ENCODE measurements around the gene DTYMK. TPM values are rescaled to one million over a fixed set of nuclear protein-coding genes. Genes with fewer than 3 reads are reported as not detected.
A peak's percentile ranks its signal among the peaks of the same experiment; 100 is the strongest.
"Not testable (repeated sequence)": the region's sequence is repeated elsewhere in the genome, so short reads cannot be mapped to it uniquely, and the experiment has no call there.

Gene DTYMK
- 70.5 TPM for polyA plus RNA-seq (2013, experiment 1 of 2)
- 62.6 TPM for polyA plus RNA-seq (2013, experiment 2 of 2)

- Histone ChIP-seq H3K9ac (ENCODE audit: low read depth, low read length) (peak within 1 kb of the TSS; percentile 98), H3K9me3 (ENCODE audit: insufficient read depth, low read depth, low read length) (no peaks in the 10 kb centered on the region), H3K4me3 (ENCODE audit: low read length) (peak within 1 kb of the TSS; percentile 95), H3K4me1 (ENCODE audit: insufficient read depth, low read length) (peaks cover 6% of the 10 kb centered on the region; the same call in 1 of the 2 replicates), H3K27ac (ENCODE audit: low read depth, low read length) (peak within 1 kb of the TSS; percentile 90), H3K27me3 (ENCODE audit: insufficient read depth, low read length) (no peaks in the 10 kb centered on the region), H3K36me3 (ENCODE audit: insufficient read depth, low read length) (peaks cover 55% of the 10 kb centered on the region)
- WGBS: under 1% methylated on average over 102 of the region's 102 CpGs
Observed at GRCh38 chr2:241686650-241687425, at the start of gene DTYMK. TSS of gene DTYMK (minus strand) at chr2:241686815. CDS start at chr2:241686783, 32 bp downstream.

GRCh38 chr2:241736111-241736510 is 49.5 kb upstream of the DTYMK start:
- Histone ChIP-seq H3K27ac (ENCODE audit: low read depth, low read length) (no peak overlapping the region), H3K27me3 (ENCODE audit: insufficient read depth, low read length) (peaks cover 9% of the 10 kb centered on the region), H3K9ac (ENCODE audit: low read depth, low read length) (no peak overlapping the region), H3K9me3 (ENCODE audit: insufficient read depth, low read depth, low read length) (no peaks in the 10 kb centered on the region), H3K36me3 (ENCODE audit: insufficient read depth, low read length) (no peaks in the 10 kb centered on the region), H3K4me3 (ENCODE audit: low read length) (no peak overlapping the region), H3K4me1 (ENCODE audit: insufficient read depth, low read length) (no peaks in the 10 kb centered on the region)
- WGBS: 88% methylated on average over 2 of the region's 3 CpGs

GRCh38 chr2:241734467-241735208 is 48.0 kb upstream of the DTYMK start, which contains the start of gene D2HGDH:
TSS of gene D2HGDH (plus strand) at chr2:241734630. CDS start at chr2:241735225, 595 bp downstream.
- H3K27ac ChIP-seq (ENCODE audit: low read depth, low read length): peak within 1 kb of the TSS; percentile 44; the same call in 1 of the 2 replicates
- WGBS: under 1% methylated on average over 98 of the region's 98 CpGs

GRCh38 chr2:241734208-241734466 is 47.5 kb upstream of the DTYMK start:
- WGBS: 8% methylated on average over 25 of the region's 25 CpGs
- H3K27ac ChIP-seq (ENCODE audit: low read depth, low read length): no peak overlapping the region
- peaks cover 9% of the 10 kb centered on the region for H3K27me3 ChIP-seq (ENCODE audit: insufficient read depth, low read length)
- H3K4me1 ChIP-seq (ENCODE audit: insufficient read depth, low read length): no peaks in the 10 kb centered on the region
- H3K4me3 ChIP-seq (ENCODE audit: low read length): peak overlapping the region; percentile 91
- H3K36me3 ChIP-seq (ENCODE audit: insufficient read depth, low read length): no peaks in the 10 kb centered on the region
- no peak overlapping the region for H3K9ac ChIP-seq (ENCODE audit: low read depth, low read length)
- no peaks in the 10 kb centered on the region for H3K9me3 ChIP-seq (ENCODE audit: insufficient read depth, low read depth, low read length)

More at GRCh38 chr2:241734467-241735208, 48.0 kb upstream of the DTYMK start, which contains the start of gene D2HGDH:
- peak within 1 kb of the TSS; percentile 91 for H3K4me3 ChIP-seq (ENCODE audit: low read length)
- H3K27me3 ChIP-seq (ENCODE audit: insufficient read depth, low read length): peaks cover 9% of the 10 kb centered on the region
- peak within 1 kb of the TSS; percentile 82 for H3K9ac ChIP-seq (ENCODE audit: low read depth, low read length)
- H3K9me3 ChIP-seq (ENCODE audit: insufficient read depth, low read depth, low read length): no peaks in the 10 kb centered on the region
- H3K36me3 ChIP-seq (ENCODE audit: insufficient read depth, low read length): no peaks in the 10 kb centered on the region
- no peaks in the 10 kb centered on the region for H3K4me1 ChIP-seq (ENCODE audit: insufficient read depth, low read length)

- WGBS: 91% methylated on average over 23 of the region's 23 CpGs
- Histone ChIP-seq H3K4me1 (ENCODE audit: insufficient read depth, low read length) (no peaks in the 10 kb centered on the region), H3K9me3 (ENCODE audit: insufficient read depth, low read depth, low read length) (no peaks in the 10 kb centered on the region), H3K27me3 (ENCODE audit: insufficient read depth, low read length) (peaks cover 9% of the 10 kb centered on the region), H3K36me3 (ENCODE audit: insufficient read depth, low read length) (no peaks in the 10 kb centered on the region), H3K4me3 (ENCODE audit: low read length) (peak overlapping the region; percentile 91), H3K27ac (ENCODE audit: low read depth, low read length) (no peak overlapping the region), H3K9ac (ENCODE audit: low read depth, low read length) (no peak overlapping the region)
Observed at GRCh38 chr2:241733391-241734207, 47.0 kb upstream of the DTYMK start.

GRCh38 chr2:241732513-241733186 is 46.0 kb upstream of the DTYMK start:
- not testable (repeated sequence) for H3K4me3 ChIP-seq (ENCODE audit: low read length); H3K9me3 ChIP-seq (ENCODE audit: insufficient read depth, low read depth, low read length); H3K9ac ChIP-seq (ENCODE audit: low read depth, low read length); H3K27me3 ChIP-seq (ENCODE audit: insufficient read depth, low read length); H3K4me1 ChIP-seq (ENCODE audit: insufficient read depth, low read length); H3K36me3 ChIP-seq (ENCODE audit: insufficient read depth, low read length); H3K27ac ChIP-seq (ENCODE audit: low read depth, low read length)
- WGBS: 44% methylated on average over 21 of the region's 26 CpGs

- H3K36me3 ChIP-seq (ENCODE audit: insufficient read depth, low read length): peaks cover 4% of the 10 kb centered on the region; the same call in 1 of the 2 replicates
- WGBS: 91% methylated on average over 12 of the region's 12 CpGs
- no peaks in the 10 kb centered on the region for H3K4me1 ChIP-seq (ENCODE audit: insufficient read depth, low read length)
- no peak overlapping the region for H3K4me3 ChIP-seq (ENCODE audit: low read length)
- H3K9me3 ChIP-seq (ENCODE audit: insufficient read depth, low read depth, low read length): no peaks in the 10 kb centered on the region
- peaks cover 9% of the 10 kb centered on the region for H3K27me3 ChIP-seq (ENCODE audit: insufficient read depth, low read length)
- no peak overlapping the region for H3K27ac ChIP-seq (ENCODE audit: low read depth, low read length)
- H3K9ac ChIP-seq (ENCODE audit: low read depth, low read length): no peak overlapping the region
Observed at GRCh38 chr2:241730671-241731293, 44.2 kb upstream of the DTYMK start.

- Histone ChIP-seq H3K9me3 (ENCODE audit: insufficient read depth, low read depth, low read length) (no peaks in the 10 kb centered on the region), H3K9ac (ENCODE audit: low read depth, low read length) (no peak overlapping the region), H3K4me3 (ENCODE audit: low read length) (no peak overlapping the region), H3K36me3 (ENCODE audit: insufficient read depth, low read length) (peaks cover 4% of the 10 kb centered on the region; the same call in 1 of the 2 replicates), H3K27ac (ENCODE audit: low read depth, low read length) (no peak overlapping the region), H3K4me1 (ENCODE audit: insufficient read depth, low read length) (no peaks in the 10 kb centered on the region), H3K27me3 (ENCODE audit: insufficient read depth, low read length) (peaks cover 9% of the 10 kb centered on the region)
- 90% methylated on average over 6 of the region's 6 CpGs for WGBS
Observed at GRCh38 chr2:241729868-241730267, 43.3 kb upstream of the DTYMK start.

- 87% methylated on average over 19 of the region's 19 CpGs for whole genome bisulfite sequencing
Observed at GRCh38 chr2:241728627-241729026, 42.0 kb upstream of the DTYMK start.

GRCh38 chr2:241728000-241728399 is 41.4 kb upstream of the DTYMK start:
- WGBS: 95% methylated on average over 8 of the region's 8 CpGs
- H3K4me1 ChIP-seq (ENCODE audit: insufficient read depth, low read length): no peaks in the 10 kb centered on the region

More at GRCh38 chr2:241728627-241729026, 42.0 kb upstream of the DTYMK start:
- Histone ChIP-seq H3K9ac (ENCODE audit: low read depth, low read length) (no peak overlapping the region), H3K9me3 (ENCODE audit: insufficient read depth, low read depth, low read length) (no peaks in the 10 kb centered on the region; the same call in 1 of the 2 replicates), H3K4me1 (ENCODE audit: insufficient read depth, low read length) (no peaks in the 10 kb centered on the region), H3K36me3 (ENCODE audit: insufficient read depth, low read length) (peaks cover 10% of the 10 kb centered on the region), H3K27me3 (ENCODE audit: insufficient read depth, low read length) (peaks cover 6% of the 10 kb centered on the region), H3K4me3 (ENCODE audit: low read length) (no peak overlapping the region), H3K27ac (ENCODE audit: low read depth, low read length) (no peak overlapping the region)

More at GRCh38 chr2:241728000-241728399, 41.4 kb upstream of the DTYMK start:
- Histone ChIP-seq H3K9me3 (ENCODE audit: insufficient read depth, low read depth, low read length) (peaks cover 5% of the 10 kb centered on the region), H3K36me3 (ENCODE audit: insufficient read depth, low read length) (peaks cover 16% of the 10 kb centered on the region), H3K4me3 (ENCODE audit: low read length) (no peak overlapping the region), H3K27me3 (ENCODE audit: insufficient read depth, low read length) (no peaks in the 10 kb centered on the region), H3K27ac (ENCODE audit: low read depth, low read length) (no peak overlapping the region), H3K9ac (ENCODE audit: low read depth, low read length) (no peak overlapping the region)
